AG04450 (cell line): ENCODE measurements around the gene ZNF681. TPM values are rescaled to one million over a fixed set of nuclear protein-coding genes. Genes with fewer than 3 reads are reported as not detected.

Source experiments
- CTCF ChIA-PET: fragments of 300-600, 350-600 bp; formaldehyde crosslinking; extraction: SDS; loops from one replicate; lab custom pipeline; 2022; ENCODE audit warnings: antibody characterized with exemption, inconsistent platforms; lab: Charles Lee
- POLR2A ChIA-PET: fragments of 350-600 bp; formaldehyde crosslinking; extraction: SDS; loops from one replicate; lab custom pipeline; 2021; ENCODE audit warnings: antibody characterized with exemption, inconsistent platforms; lab: Yijun Ruan, JAX
- DNase-seq: peaks from one replicate; pipeline ENCODE4 v3.0.0-alpha.2; 2011; ENCODE audit warnings: low read depth, low spot score
- H3K27ac ChIP-seq: one replicate; pipeline ENCODE4 v1.5.1; 2012; ENCODE audit warnings: low read depth, low read length, control low read depth
- H3K27me3 ChIP-seq: one replicate; pipeline ENCODE4 v1.6.0; 2012; ENCODE audit warnings: low read length; ENCODE audit not compliant: control insufficient read depth, insufficient read depth
- H3K4me3 ChIP-seq: 2 replicates; pipeline ENCODE4 v1.5.1; 2011; ENCODE audit warnings: mild to moderate bottlenecking, low read depth, low read length, control low read depth
- H3K9me3 ChIP-seq: 2 replicates; pipeline ENCODE4 v1.5.1; 2012; ENCODE audit warnings: low read length; ENCODE audit not compliant: control insufficient read depth, insufficient read depth
- CTCF ChIP-seq: IDR thresholded peaks from 2 replicates; pipeline ENCODE4 v1.5.1; 2011; ENCODE audit warnings: low read depth, low read length, control low read depth, inconsistent platforms
- polyA plus RNA-seq: library from polyadenylated mRNA; depleted of rRNA; stranded (reverse); fragments of >200 nt; gene quantifications from 2 replicates; pipeline ENCODE4 v1.2.3, GENCODE V29; 2011

ZNF681 gene
- polyA plus RNA-seq, 1 experiment = 0.82 TPM

GRCh38 chr19:23718802-23719201, 39.9 kb downstream of the ZNF681 start:
- no peak overlapping the region for H3K27ac ChIP-seq
- H3K27me3 ChIP-seq = no peaks in the 10 kb centered on the region
- DNase-seq = no peak
- H3K9me3 ChIP-seq = no peaks in the 10 kb centered on the region; the same call in 1 of the 2 replicates
- no peak for TF ChIP-seq CTCF
- CTCF ChIA-PET = no interaction called here
- POLR2A ChIA-PET = no interaction called here
- H3K4me3 ChIP-seq = no peak overlapping the region

GRCh38 chr19:23716792-23717191, 41.9 kb downstream of the ZNF681 start:
- ChIA-PET POLR2A (no interaction called here), CTCF (no interaction called here)
- Histone ChIP-seq H3K27ac (no peak overlapping the region), H3K9me3 (peaks cover 4% of the 10 kb centered on the region), H3K27me3 (no peaks in the 10 kb centered on the region), H3K4me3 (no peak overlapping the region)
- TF ChIP-seq CTCF = no peak
- no peak for DNase-seq

GRCh38 chr19:23709347-23709746, 49.3 kb downstream of the ZNF681 start:
- H3K27me3 ChIP-seq = no peaks in the 10 kb centered on the region
- DNase-seq = no peak
- H3K9me3 ChIP-seq = peaks cover 10% of the 10 kb centered on the region
- CTCF ChIA-PET = no interaction called here
- H3K27ac ChIP-seq = no peak overlapping the region
- POLR2A ChIA-PET = no interaction called here
- no peak for TF ChIP-seq CTCF
- no peak overlapping the region for H3K4me3 ChIP-seq

- Histone ChIP-seq H3K27me3 (no peaks in the 10 kb centered on the region), H3K9me3 (peaks cover 12% of the 10 kb centered on the region), H3K27ac (no peak overlapping the region), H3K4me3 (no peak overlapping the region)
- ChIA-PET CTCF (no interaction called here), POLR2A (no interaction called here)
- no peak for DNase-seq
- TF ChIP-seq CTCF = no peak
These were observed 52.0 kb downstream of the ZNF681 start for GRCh38 chr19:23706657-23707056.

GRCh38 chr19:23699521-23699860, 59.2 kb downstream of the ZNF681 start:
- TF ChIP-seq CTCF = no peak
- H3K4me3 ChIP-seq = no peak overlapping the region
- ChIA-PET CTCF (no interaction called here), POLR2A (no interaction called here)
- DNase-seq = no peak
- H3K27me3 ChIP-seq = no peaks in the 10 kb centered on the region
- peaks cover 17% of the 10 kb centered on the region for H3K9me3 ChIP-seq
- H3K27ac ChIP-seq = no peak overlapping the region
